GM13977 (cell line): ENCODE measurements around the gene RELL1.

Source experiments
- DNase-seq: peaks from one replicate; pipeline ENCODE4 v3.0.0; 2012; ENCODE audit warnings: low spot score
- in situ Hi-C: fragments of 300-500 bp; cut with MboI; formaldehyde crosslinking; loops from one replicate; pipeline ENCODE4 v1.12.0; 2022; ENCODE audit warnings: low sequenced_read_pairs, low pct_unique_long_range_greater_than_20kb, mixed read lengths, inconsistent platforms; ENCODE audit not compliant: unreplicated experiment
- TF ChIP-seq, protein P1 (sequence below): IDR thresholded peaks from 2 replicates; pipeline ENCODE4 v1.5.1; 2012; ENCODE audit warnings: mild to moderate bottlenecking, control low read depth; ENCODE audit not compliant: insufficient read depth; ENCODE audit errors: extremely low read depth, missing control alignments

The RELL1 gene

DNA sequence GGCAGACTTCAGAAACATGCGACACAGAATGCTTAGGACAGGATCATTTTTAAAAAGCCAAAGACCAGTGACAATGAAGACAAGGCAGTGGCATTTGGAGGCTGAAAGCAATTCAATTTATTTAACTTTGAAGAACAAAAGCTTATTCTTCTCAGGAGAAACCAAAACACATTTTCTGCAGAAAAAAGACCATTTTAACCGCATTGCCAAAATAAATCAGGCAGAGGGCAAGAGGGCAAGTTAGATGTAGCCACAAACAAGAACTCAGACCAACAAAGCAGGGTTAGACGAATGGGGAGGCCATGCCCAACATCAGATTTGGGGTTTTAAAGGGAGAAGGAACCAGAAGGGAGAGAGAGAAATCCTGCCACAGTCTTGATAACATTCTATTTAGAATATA lies 58.9 kb downstream of the RELL1 start:
- DNase-seq, result no peak
- TF ChIP-seq, protein P1, sequence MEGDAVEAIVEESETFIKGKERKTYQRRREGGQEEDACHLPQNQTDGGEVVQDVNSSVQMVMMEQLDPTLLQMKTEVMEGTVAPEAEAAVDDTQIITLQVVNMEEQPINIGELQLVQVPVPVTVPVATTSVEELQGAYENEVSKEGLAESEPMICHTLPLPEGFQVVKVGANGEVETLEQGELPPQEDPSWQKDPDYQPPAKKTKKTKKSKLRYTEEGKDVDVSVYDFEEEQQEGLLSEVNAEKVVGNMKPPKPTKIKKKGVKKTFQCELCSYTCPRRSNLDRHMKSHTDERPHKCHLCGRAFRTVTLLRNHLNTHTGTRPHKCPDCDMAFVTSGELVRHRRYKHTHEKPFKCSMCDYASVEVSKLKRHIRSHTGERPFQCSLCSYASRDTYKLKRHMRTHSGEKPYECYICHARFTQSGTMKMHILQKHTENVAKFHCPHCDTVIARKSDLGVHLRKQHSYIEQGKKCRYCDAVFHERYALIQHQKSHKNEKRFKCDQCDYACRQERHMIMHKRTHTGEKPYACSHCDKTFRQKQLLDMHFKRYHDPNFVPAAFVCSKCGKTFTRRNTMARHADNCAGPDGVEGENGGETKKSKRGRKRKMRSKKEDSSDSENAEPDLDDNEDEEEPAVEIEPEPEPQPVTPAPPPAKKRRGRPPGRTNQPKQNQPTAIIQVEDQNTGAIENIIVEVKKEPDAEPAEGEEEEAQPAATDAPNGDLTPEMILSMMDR, result no peak
- in situ Hi-C loops, result no loop called here

DNA sequence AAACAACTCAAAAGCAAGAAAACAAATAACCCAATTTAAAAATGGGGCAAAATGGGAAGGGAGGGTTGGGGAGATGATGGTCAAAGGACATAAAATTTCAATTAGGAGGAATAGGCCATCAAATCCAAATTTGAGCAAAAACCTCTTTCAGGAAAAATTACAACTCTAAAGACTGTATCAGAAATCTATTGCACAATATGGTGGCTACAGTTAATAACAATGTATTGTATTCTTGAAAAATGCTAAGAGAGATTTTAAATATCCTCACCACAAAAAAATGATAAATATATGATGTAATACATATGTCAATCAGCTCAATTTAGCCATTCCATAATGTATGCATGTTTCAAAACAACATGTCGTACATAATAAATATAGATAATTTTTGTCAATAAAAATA lies 60.7 kb downstream of the RELL1 start:
- in situ Hi-C loops, result no loop called here
- TF ChIP-seq, protein P1, result no peak
- no peak for DNase-seq

DNA sequence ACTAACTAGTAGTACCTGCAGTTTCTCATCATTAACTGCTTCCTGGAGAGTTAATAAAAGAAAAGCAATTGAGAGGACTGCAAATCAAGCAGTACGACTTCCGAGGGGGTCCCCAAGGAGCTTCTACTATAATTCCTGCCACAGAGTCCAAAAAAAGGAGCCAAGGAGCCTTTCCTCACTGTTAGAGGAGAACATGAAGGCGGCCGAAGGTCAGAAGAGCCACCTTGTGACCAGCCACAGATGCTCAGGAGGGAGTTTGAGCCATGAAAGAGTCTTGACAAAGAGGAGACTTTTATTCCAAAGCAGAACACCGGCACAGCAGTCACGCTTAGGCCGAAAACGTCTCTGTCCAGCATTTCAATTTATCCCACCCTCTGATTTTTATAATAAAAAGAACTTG lies 62.2 kb downstream of the RELL1 start:
- no peak for DNase-seq
- TF ChIP-seq, protein P1, result no peak
- in situ Hi-C loops, result no loop called here

DNA sequence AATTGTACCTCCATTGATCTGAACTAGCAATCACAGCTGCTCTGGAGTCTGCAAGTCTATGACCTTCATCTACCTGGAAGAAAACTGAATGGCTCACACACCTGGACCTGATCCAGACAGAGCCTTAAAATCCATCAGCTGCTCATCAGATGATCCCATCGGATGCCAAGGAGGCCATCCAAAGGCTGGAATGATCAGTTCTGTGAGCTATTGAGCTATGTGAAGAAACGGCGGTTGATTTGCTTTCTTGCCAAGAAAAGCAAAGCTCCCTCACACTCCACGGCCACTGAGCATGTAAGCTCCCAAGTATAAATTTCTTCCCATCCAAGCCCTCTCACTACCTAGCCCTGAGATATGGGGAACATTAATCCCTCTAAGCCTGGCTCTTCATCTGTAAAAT lies 63.1 kb downstream of the RELL1 start:
- DNase-seq, result no peak
- TF ChIP-seq, protein P1, result no peak
- in situ Hi-C loops, result no loop called here

DNA sequence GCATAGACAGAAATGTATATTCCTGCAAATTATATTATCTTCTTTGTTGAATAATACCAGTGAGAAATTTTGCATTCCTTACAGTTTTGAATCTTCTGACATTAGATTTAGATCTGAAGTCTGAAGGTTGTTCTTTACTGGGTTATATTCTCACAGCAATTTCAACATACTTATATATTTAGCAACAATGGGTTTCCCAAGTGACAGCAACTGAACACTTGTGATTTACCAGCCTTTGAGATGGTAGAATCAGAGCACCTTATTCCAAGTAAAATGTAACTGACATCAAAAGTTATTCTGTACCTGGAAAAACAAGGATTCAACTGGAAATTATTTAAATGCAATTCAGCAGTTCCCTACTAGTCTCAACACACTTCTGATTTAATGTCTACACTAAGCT lies 66.0 kb downstream of the RELL1 start:
- in situ Hi-C loops, result no loop called here
- TF ChIP-seq, protein P1, result no peak
- no peak for DNase-seq

DNA sequence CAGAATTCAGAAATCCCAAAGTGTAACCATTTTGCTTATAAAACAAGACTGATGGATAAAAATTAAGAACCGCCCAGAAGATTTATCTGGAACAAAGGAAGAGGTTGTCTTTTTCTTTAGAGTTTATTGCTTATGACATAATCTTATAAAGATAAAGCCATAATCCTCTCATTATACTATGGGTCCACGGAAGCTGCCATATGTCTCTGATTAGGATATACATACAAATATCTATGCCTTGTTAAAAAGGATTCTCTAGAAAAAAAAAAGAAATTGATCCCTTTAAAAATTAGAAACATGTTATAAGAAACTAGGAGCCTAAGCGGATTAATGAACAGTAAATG lies 70.5 kb downstream of the RELL1 start:
- DNase-seq, result no peak
- TF ChIP-seq, protein P1, result no peak
- in situ Hi-C loops, result no loop called here
